ENCODE results near the gene NUDT3.

DNA sequence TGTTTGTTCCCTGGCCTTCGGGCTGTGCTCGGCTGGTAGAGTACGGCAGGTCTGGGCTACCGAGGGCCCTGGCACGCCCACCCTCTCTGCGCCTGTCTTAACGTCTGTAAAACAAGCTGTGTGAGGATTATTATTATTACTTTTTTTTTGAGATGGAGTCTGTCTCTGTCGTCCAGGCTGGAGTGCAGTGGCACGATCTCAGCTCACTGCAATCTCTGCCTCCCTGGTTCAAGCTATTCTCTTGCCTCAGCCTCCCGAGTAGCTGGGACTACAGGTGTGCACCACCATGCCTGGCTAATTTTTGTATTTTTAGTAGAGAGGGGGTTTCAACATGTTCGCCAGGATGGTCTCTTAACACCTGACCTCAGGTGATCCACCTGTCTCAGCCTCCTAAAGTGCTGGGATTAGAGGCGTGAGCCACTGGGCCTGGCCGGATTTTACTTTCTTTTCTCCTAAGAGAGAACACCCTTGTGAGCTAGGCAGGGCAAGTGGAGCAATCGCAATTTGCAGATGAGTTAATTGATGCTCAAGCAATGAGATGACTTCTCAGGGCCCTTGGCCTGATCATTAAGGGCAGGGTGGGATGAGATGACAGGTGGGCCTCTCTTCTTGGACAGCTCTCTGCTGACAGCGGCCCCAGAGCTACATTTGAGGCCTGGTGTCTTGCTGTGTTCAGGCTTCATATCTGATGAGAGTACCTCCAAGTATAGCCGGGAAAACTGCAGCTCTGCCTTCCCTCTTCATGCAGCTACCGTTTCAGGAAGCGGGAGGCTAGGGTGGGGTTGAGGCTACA is 142.8 kb downstream of the NUDT3 start:
- TF ChIP-seq BHLHE40 (IDR thresholded peaks at IDR 0.05; ENCODE audit: borderline replicate concordance) (no peak), ZNF384 (IDR thresholded peaks at IDR 0.05) (no peak), ARNT (IDR thresholded peaks at IDR 0.05) (no peak), ELF4 (IDR thresholded peaks at IDR 0.05) (no peak), FOXK2 (IDR thresholded peaks at IDR 0.05) (no peak), TARDBP (IDR thresholded peaks at IDR 0.05) (no peak)

All from HEK293T (cell line).